H9 (cell line): ENCODE results near the gene PDXK. TPM values are rescaled to one million over a fixed set of nuclear protein-coding genes. Genes with fewer than 3 reads are reported as not detected.

ENCODE experiments used
- DNase-seq: peaks from one replicate; pipeline ENCODE4 v3.0.0-alpha.2; 2017
- H2AFZ ChIP-seq: one replicate; pipeline ENCODE4 v1.6.1; 2013; ENCODE audit warnings: mild to moderate bottlenecking, low read length, control low read depth, moderate library complexity
- H2AK5ac ChIP-seq: 2 replicates; pipeline ENCODE4 v1.6.1; 2013; ENCODE audit warnings: low read length, control low read depth, mixed read lengths; ENCODE audit not compliant: insufficient read length
- H2BK120ac ChIP-seq: one replicate; pipeline ENCODE4 v1.6.1; 2013; ENCODE audit warnings: low read depth, mild to moderate bottlenecking, low read length, control low read depth, inconsistent platforms; ENCODE audit not compliant: poor library complexity, severe bottlenecking
- H2BK12ac ChIP-seq: 2 replicates; pipeline ENCODE4 v1.6.1; 2013; ENCODE audit warnings: low read length, control low read depth, mixed read lengths, low read depth; ENCODE audit not compliant: insufficient read length
- H2BK15ac ChIP-seq: 2 replicates; pipeline ENCODE4 v1.6.1; 2013; ENCODE audit warnings: low read depth, low read length, control low read depth
- H2BK20ac ChIP-seq: one replicate; pipeline ENCODE4 v1.6.1; 2013; ENCODE audit warnings: low read depth, mild to moderate bottlenecking, low read length, control low read depth, inconsistent platforms; ENCODE audit not compliant: poor library complexity, severe bottlenecking
- H2BK5ac ChIP-seq: 2 replicates; pipeline ENCODE4 v1.6.1; 2013; ENCODE audit warnings: low read length, control low read depth, mixed read lengths; ENCODE audit not compliant: insufficient read length
- H3K14ac ChIP-seq: 2 replicates; pipeline ENCODE4 v1.6.1; 2013; ENCODE audit warnings: low read length, control low read depth; ENCODE audit not compliant: insufficient read depth
- H3K18ac ChIP-seq: 2 replicates; pipeline ENCODE4 v1.6.1; 2013; ENCODE audit warnings: low read depth, mild to moderate bottlenecking, mixed read lengths, low read length, control low read depth; ENCODE audit not compliant: insufficient read length
- H3K23ac ChIP-seq: 2 replicates; pipeline ENCODE4 v1.6.1; 2013; ENCODE audit warnings: low read length, control low read depth, mixed read lengths, low read depth; ENCODE audit not compliant: insufficient read length
- H3K23me2 ChIP-seq: 2 replicates; pipeline ENCODE4 v1.6.1; 2013; ENCODE audit warnings: low read depth, mild to moderate bottlenecking, mixed read lengths, low read length, control low read depth; ENCODE audit not compliant: insufficient read length, poor library complexity, severe bottlenecking
- H3K27ac ChIP-seq: 2 replicates; pipeline ENCODE4 v1.5.1; 2013; ENCODE audit warnings: low read length, control low read depth, mixed read lengths, low read depth; ENCODE audit not compliant: insufficient read length
- H3K27me3 ChIP-seq: 2 replicates; pipeline ENCODE4 v1.6.1; 2013; ENCODE audit warnings: low read length, control low read depth, inconsistent platforms; ENCODE audit not compliant: insufficient read depth
- H3K4ac ChIP-seq: 2 replicates; pipeline ENCODE4 v1.6.1; 2013; ENCODE audit warnings: low read depth, mild to moderate bottlenecking, control low read depth, inconsistent platforms, low read length, moderate library complexity
- H3K4me1 ChIP-seq: 2 replicates; pipeline ENCODE4 v1.6.1; 2013; ENCODE audit warnings: low read length, control low read depth, inconsistent platforms; ENCODE audit not compliant: insufficient read depth
- H3K4me2 ChIP-seq: 2 replicates; pipeline ENCODE4 v1.6.1; 2013; ENCODE audit warnings: low read length, control low read depth, mixed read lengths; ENCODE audit not compliant: insufficient read length, insufficient read depth
- H3K56ac ChIP-seq: 2 replicates; pipeline ENCODE4 v1.6.1; 2013; ENCODE audit warnings: low read depth, mild to moderate bottlenecking, mixed read lengths, low read length, control low read depth; ENCODE audit not compliant: insufficient read length
- H3K79me1 ChIP-seq: 2 replicates; pipeline ENCODE4 v1.6.1; 2013; ENCODE audit warnings: low read depth, mild to moderate bottlenecking, moderate library complexity, low read length, control low read depth, inconsistent platforms; ENCODE audit not compliant: insufficient read depth, poor library complexity, severe bottlenecking
- H3K79me2 ChIP-seq: 2 replicates; pipeline ENCODE4 v1.6.1; 2013; ENCODE audit warnings: low read length, control low read depth, inconsistent platforms; ENCODE audit not compliant: insufficient read depth
- H3K9ac ChIP-seq: 2 replicates; pipeline ENCODE4 v1.6.1; 2013; ENCODE audit warnings: low read length, control low read depth, mixed read lengths; ENCODE audit not compliant: insufficient read length; ENCODE audit errors: extremely low read depth
- H3K9me3 ChIP-seq: one replicate; pipeline ENCODE4 v1.6.1; 2013; ENCODE audit warnings: low read depth, low read length, inconsistent platforms; ENCODE audit not compliant: control insufficient read depth
- H3T11ph ChIP-seq: one replicate; pipeline ENCODE4 v1.6.1; 2013; ENCODE audit warnings: mild to moderate bottlenecking, low read length, control low read depth, inconsistent platforms
- H4K20me1 ChIP-seq: one replicate; pipeline ENCODE4 v1.6.1; 2013; ENCODE audit not compliant: control insufficient read depth, insufficient read length, insufficient read depth
- H4K5ac ChIP-seq: 2 replicates; pipeline ENCODE4 v1.6.1; 2013; ENCODE audit warnings: low read depth, mild to moderate bottlenecking, mixed read lengths, low read length, control low read depth; ENCODE audit not compliant: insufficient read length
- H4K8ac ChIP-seq: replicated peaks from 2 replicates; pipeline ENCODE4 v1.6.1; 2013; ENCODE audit warnings: low read length, control low read depth, mixed read lengths, low read depth; ENCODE audit not compliant: insufficient read length
- H4K91ac ChIP-seq: 2 replicates; pipeline ENCODE4 v1.6.1; 2013; ENCODE audit warnings: low read depth, mild to moderate bottlenecking, moderate library complexity, mixed read lengths, low read length, control low read depth; ENCODE audit not compliant: insufficient read length
- H3K27ac Mint-ChIP-seq, 3 experiments: 2 replicates in 2 of 3; 3 replicates in 1 of 3; pipeline ENCODE4 v1.8.0; 2020 to 2021; ENCODE audit warnings: mixed read lengths in 3 of 3, mild to moderate bottlenecking in 1 of 3, moderate library complexity in 1 of 3
- H3K27me3 Mint-ChIP-seq: 2 replicates; pipeline ENCODE4 v1.8.0; 2021; ENCODE audit warnings: low read depth, mild to moderate bottlenecking, moderate library complexity, mixed read lengths
- H3K36me3 Mint-ChIP-seq, 3 experiments: 2 replicates in 2 of 3; 3 replicates in 1 of 3; pipeline ENCODE4 v1.8.0; 2020 to 2021; ENCODE audit warnings: low read depth in 3 of 3, mixed read lengths in 3 of 3; ENCODE audit not compliant: insufficient read depth in 1 of 3
- H3K4me1 Mint-ChIP-seq, 2 experiments: 2 replicates each; pipeline ENCODE4 v1.8.0; 2020; ENCODE audit warnings: mixed read lengths in 2 of 2
- H3K4me3 Mint-ChIP-seq, 2 experiments: 2 replicates in 1 of 2; 3 replicates in 1 of 2; pipeline ENCODE4 v1.8.0; 2020 to 2021; ENCODE audit warnings: mild to moderate bottlenecking in 2 of 2, mixed read lengths in 2 of 2, moderate library complexity in 1 of 2
- H3K9me3 Mint-ChIP-seq, 2 experiments: 2 replicates in 1 of 2; 3 replicates in 1 of 2; pipeline ENCODE4 v1.8.0; 2020; ENCODE audit warnings: mild to moderate bottlenecking in 2 of 2, mixed read lengths in 2 of 2, moderate library complexity in 1 of 2
- CTCF ChIP-seq: fragments of 200-600 bp; sonication (generic); conservative IDR thresholded peaks from 3 replicates; pipeline ENCODE4 v1.8.0; 2021; ENCODE audit warnings: antibody characterized with exemption, mild to moderate bottlenecking
- WGBS: extraction: QIAGEN DNeasy Blood & Tissue Kit; methylation state at CpG from one replicate; pipeline ENCODE4 v1.1.7; 2013; ENCODE audit warnings: missing lambda C conversion rate, low lambda C conversion rate, mixed read lengths; ENCODE audit not compliant: insufficient read length; ENCODE audit errors: extremely low coverage; 5-methylcytosine and 5-hydroxymethylcytosine counted together
- total RNA-seq: library from RNA; stranded (reverse); gene quantifications from 2 replicates; pipeline ENCODE4 v1.2.1, GENCODE V29; 2021

PDXK gene
- total RNA-seq, 1 experiment from 2014 or later, result 109 TPM

GRCh38 chr21:43767498-43767983 is 48.6 kb downstream of the PDXK start:
- peak overlapping the region; percentile 84 to 93 (median 90); a peak in 5 of 7 replicates for H3K27ac Mint-ChIP-seq
- no peak overlapping the region for H3K4me3 Mint-ChIP-seq
- peaks cover 32 to 38% of the 10 kb centered on the region in 2 experiments for H3K4me1 Mint-ChIP-seq

More at GRCh38 chr21:43767498-43767983, 48.6 kb downstream of the PDXK start:
- no peak overlapping the region for H3K18ac ChIP-seq
- H2BK12ac ChIP-seq, result no peak overlapping the region
- no peaks in the 10 kb centered on the region for H4K20me1 ChIP-seq
- H2BK20ac ChIP-seq, result no peak overlapping the region
- peak overlapping the region; percentile 5; the same call in 1 of the 2 replicates for H3K14ac ChIP-seq
- H3K9me3 ChIP-seq, result no peaks in the 10 kb centered on the region
- H2AK5ac ChIP-seq, result no peak overlapping the region
- peaks cover 4% of the 10 kb centered on the region; the same call in 1 of the 2 replicates for H3K4me1 ChIP-seq
- Mint-ChIP-seq H3K27me3 (no peaks in the 10 kb centered on the region), H3K9me3 (peaks cover 0 to 3% of the 10 kb centered on the region in 2 experiments; a peak in 1 of 5 replicates), H3K36me3 (peaks cover 6 to 9% (median 6%) of the 10 kb centered on the region in 3 experiments)
- H3K4ac ChIP-seq, result no peak overlapping the region
- H3K23me2 ChIP-seq, result no peaks in the 10 kb centered on the region
- no peak overlapping the region for H3K9ac ChIP-seq
- no peak for TF ChIP-seq CTCF
- no CpG with 5 or more reads among the region's 15 CpGs for WGBS
- H3K27me3 ChIP-seq, result no peaks in the 10 kb centered on the region
- H4K91ac ChIP-seq, result peak overlapping the region; percentile 21
- H3K27ac ChIP-seq, result no peak overlapping the region
- no peak overlapping the region for H2BK5ac ChIP-seq
- H3K56ac ChIP-seq, result no peak overlapping the region
- no peak overlapping the region for H3T11ph ChIP-seq
- no peak overlapping the region for H3K23ac ChIP-seq
- DNase-seq, result no peak
- no peaks in the 10 kb centered on the region for H3K79me1 ChIP-seq
- H2BK15ac ChIP-seq, result no peak overlapping the region
- no peak overlapping the region for H2BK120ac ChIP-seq
- H3K79me2 ChIP-seq, result no peaks in the 10 kb centered on the region
- no peak overlapping the region for H4K8ac ChIP-seq
- H2AFZ ChIP-seq, result no peak overlapping the region
- no peak overlapping the region for H3K4me2 ChIP-seq
- peak overlapping the region; percentile 6 for H4K5ac ChIP-seq
